Loucy (cell line): ENCODE results near the gene SLC38A1.

Experiments
- H2AFZ ChIP-seq: fragments of 200-600 bp; sonication (generic); 2 replicates; pipeline ENCODE4 v1.6.0; 2016; ENCODE audit warnings: antibody characterized with exemption, mild to moderate bottlenecking, low read length, moderate library complexity
- H3F3A ChIP-seq: fragments of 200-600 bp; 2 replicates; pipeline ENCODE4 v1.6.0; 2016; ENCODE audit warnings: antibody characterized with exemption, low read depth, mild to moderate bottlenecking
- H3K27me3 ChIP-seq: fragments of 200-600 bp; sonication (generic); 2 replicates; pipeline ENCODE4 v1.6.1; 2014; ENCODE audit warnings: low read length, mild to moderate bottlenecking; ENCODE audit not compliant: insufficient read depth, poor library complexity, severe bottlenecking
- H3K36me3 ChIP-seq: fragments of 200-600 bp; sonication (generic); 2 replicates; pipeline ENCODE4 v1.6.1; 2016; ENCODE audit warnings: low read length; ENCODE audit not compliant: insufficient read depth
- H3K4me1 ChIP-seq: fragments of 200-600 bp; sonication (generic); 2 replicates; pipeline ENCODE4 v1.5.1; 2014; ENCODE audit warnings: low read length, mild to moderate bottlenecking; ENCODE audit not compliant: insufficient read depth, poor library complexity, severe bottlenecking
- H3K4me2 ChIP-seq: fragments of 200-600 bp; sonication (generic); 2 replicates; pipeline ENCODE4 v1.6.0; 2014; ENCODE audit warnings: antibody characterized with exemption, low read length, low read depth, mild to moderate bottlenecking; ENCODE audit not compliant: poor library complexity, severe bottlenecking
- H3K4me3 ChIP-seq: fragments of 200-600 bp; sonication (generic); 2 replicates; pipeline ENCODE4 v1.5.1; 2014; ENCODE audit warnings: low read length, mild to moderate bottlenecking, mixed read lengths; ENCODE audit not compliant: poor library complexity, severe bottlenecking
- H3K79me2 ChIP-seq: fragments of 200-600 bp; sonication (generic); 2 replicates; pipeline ENCODE4 v1.6.1; 2014; ENCODE audit warnings: low read length; ENCODE audit not compliant: insufficient read depth
- H3K9ac ChIP-seq: fragments of 200-600 bp; sonication (generic); 2 replicates; pipeline ENCODE4 v1.6.0; 2014; ENCODE audit warnings: mild to moderate bottlenecking, low read depth, low read length, moderate library complexity; ENCODE audit not compliant: poor library complexity, severe bottlenecking
- H3K9me2 ChIP-seq: fragments of 200-600 bp; sonication (generic); replicated peaks from 2 replicates; pipeline ENCODE4 v1.6.1; 2016; ENCODE audit warnings: low read depth, low read length, mixed read lengths
- H3K9me3 ChIP-seq: fragments of 200-600 bp; sonication (generic); 2 replicates; pipeline ENCODE4 v1.6.1; 2014; ENCODE audit warnings: mild to moderate bottlenecking, antibody characterized with exemption, low read length, low read depth; ENCODE audit not compliant: insufficient read depth
- H4K20me1 ChIP-seq: fragments of 200-600 bp; sonication (generic); 2 replicates; pipeline ENCODE4 v1.6.0; 2014; ENCODE audit warnings: antibody characterized with exemption, low read length, mild to moderate bottlenecking; ENCODE audit not compliant: insufficient read depth, poor library complexity, severe bottlenecking
- CTCF ChIP-seq: fragments of 200-600 bp; sonication (generic); conservative IDR thresholded peaks from 2 replicates; pipeline ENCODE4 v1.5.1; 2014; ENCODE audit warnings: mild to moderate bottlenecking, antibody characterized with exemption, low read length
- EZH2phosphoT487 ChIP-seq: fragments of 200-600 bp; IDR thresholded peaks from 2 replicates; pipeline ENCODE4 v1.6.1; 2018; ENCODE audit warnings: antibody characterized with exemption, mild to moderate bottlenecking, moderate library complexity, borderline replicate concordance

Gene SLC38A1

DNA sequence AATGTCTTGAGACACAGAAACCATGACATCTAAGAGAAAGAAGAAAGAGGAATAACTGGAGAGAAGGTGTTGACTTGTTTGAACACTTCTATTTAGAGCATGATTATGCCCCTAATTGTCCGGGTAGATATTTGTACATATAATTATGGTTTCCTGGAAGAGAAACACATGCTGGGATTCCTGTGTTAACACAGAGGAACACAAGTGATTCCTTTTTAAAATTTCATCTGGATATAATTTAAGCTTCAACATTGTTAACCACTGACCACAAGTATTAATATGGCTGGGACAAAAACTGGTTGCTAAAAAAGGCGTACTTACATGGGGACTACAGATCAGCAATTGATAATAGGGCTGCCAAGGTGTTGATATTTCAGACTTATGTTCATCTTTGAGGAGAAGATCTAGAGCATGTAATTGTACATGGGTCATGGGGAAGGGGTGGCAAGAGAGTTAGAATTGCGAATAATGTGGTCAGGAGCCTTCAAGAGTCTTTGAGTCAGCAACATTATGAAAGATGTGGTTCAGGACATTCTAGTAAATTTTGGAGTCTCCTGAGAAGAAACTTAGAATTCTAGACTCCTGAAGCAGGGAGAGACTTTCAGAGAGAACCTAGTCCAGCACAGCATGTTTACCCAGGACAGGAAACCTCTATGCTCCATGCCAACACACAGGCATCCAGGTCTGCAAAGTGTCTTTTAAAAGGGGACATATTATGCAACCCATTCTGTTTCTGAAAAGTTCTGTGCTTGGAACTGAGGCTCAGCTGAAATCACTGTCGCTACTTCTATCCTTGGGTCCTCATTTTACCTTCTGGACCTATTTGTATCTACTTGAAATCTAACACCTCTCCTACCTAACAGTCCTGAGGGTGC lies 56.5 kb downstream of the SLC38A1 start:
- Histone ChIP-seq H3K9me2 (no peaks in the 10 kb centered on the region), H3K27me3 (no peaks in the 10 kb centered on the region), H4K20me1 (peaks cover 47% of the 10 kb centered on the region), H2AFZ (no peak overlapping the region), H3K36me3 (peaks cover 75% of the 10 kb centered on the region), H3K4me3 (no peak overlapping the region), H3K9me3 (no peaks in the 10 kb centered on the region), H3K79me2 (peaks cover 54% of the 10 kb centered on the region; the same call in 1 of the 2 replicates), H3K4me2 (no peak overlapping the region), H3K9ac (no peak overlapping the region), H3K4me1 (peaks cover 29% of the 10 kb centered on the region), H3F3A (no peaks in the 10 kb centered on the region)
- TF ChIP-seq CTCF (no peak), EZH2phosphoT487 (no peak)

DNA sequence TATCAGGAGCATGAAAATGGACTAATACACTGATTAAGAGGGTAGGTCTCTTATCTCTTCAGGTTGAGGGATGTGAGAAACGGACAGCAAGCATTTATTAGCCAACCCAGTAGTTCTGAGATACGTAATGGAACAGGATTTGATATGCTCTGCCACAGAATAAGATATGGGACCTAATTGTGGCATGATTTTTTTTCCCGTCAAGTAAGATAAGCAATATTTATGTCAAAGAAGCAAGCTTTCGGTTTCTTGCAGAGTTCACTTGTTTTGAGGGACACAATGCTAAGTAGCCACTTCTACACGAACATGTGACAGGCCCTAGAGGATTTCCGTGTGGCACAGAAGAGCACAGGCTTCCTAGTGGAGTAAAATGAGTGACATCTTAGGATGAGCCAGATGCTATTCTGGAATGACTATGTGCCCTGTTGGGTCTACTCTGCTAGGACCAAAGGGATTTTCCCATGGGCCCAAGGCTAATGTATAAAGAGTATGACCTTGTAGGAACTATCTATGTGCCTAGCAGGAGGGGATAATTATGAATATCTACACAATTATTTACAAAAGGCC lies 57.9 kb downstream of the SLC38A1 start:
- H3K79me2 ChIP-seq: peaks cover 45% of the 10 kb centered on the region; the same call in 1 of the 2 replicates
- H3K27me3 ChIP-seq: no peaks in the 10 kb centered on the region
- H3K4me1 ChIP-seq: peaks cover 16% of the 10 kb centered on the region
- H3K9me3 ChIP-seq: no peaks in the 10 kb centered on the region
- H4K20me1 ChIP-seq: peaks cover 33% of the 10 kb centered on the region
- H3K9me2 ChIP-seq: no peaks in the 10 kb centered on the region
- TF ChIP-seq EZH2phosphoT487 (no peak), CTCF (no peak)
- H2AFZ ChIP-seq: no peak overlapping the region
- no peak overlapping the region for H3K9ac ChIP-seq
- no peak overlapping the region for H3K4me3 ChIP-seq
- peaks cover 82% of the 10 kb centered on the region for H3K36me3 ChIP-seq
- no peaks in the 10 kb centered on the region for H3F3A ChIP-seq
- no peak overlapping the region for H3K4me2 ChIP-seq

GRCh38 chr12:46209914-46210872 lies 58.6 kb downstream of the SLC38A1 start:
- Histone ChIP-seq H3K4me3 (no peak overlapping the region), H3K36me3 (peaks cover 90% of the 10 kb centered on the region), H3K79me2 (peaks cover 40% of the 10 kb centered on the region; the same call in 1 of the 2 replicates), H3K4me2 (no peak overlapping the region), H4K20me1 (peaks cover 28% of the 10 kb centered on the region), H3K9ac (no peak overlapping the region), H3F3A (no peaks in the 10 kb centered on the region), H3K27me3 (no peaks in the 10 kb centered on the region), H3K9me3 (no peaks in the 10 kb centered on the region), H3K9me2 (no peaks in the 10 kb centered on the region), H3K4me1 (peaks cover 9% of the 10 kb centered on the region), H2AFZ (no peak overlapping the region)
- TF ChIP-seq EZH2phosphoT487 (no peak), CTCF (no peak)
